GM19372 (cell line): ENCODE measurements around the gene ADGRG2.

ENCODE experiments used
- ATAC-seq: cut with Tn5 transposase; IDR thresholded peaks from one replicate; pipeline ENCODE4 v1.9.1; 2021; ENCODE audit warnings: mild to moderate bottlenecking, low read depth, moderate library complexity; ENCODE audit not compliant: unreplicated experiment

Gene ADGRG2

GRCh38 chrX:18964026-18964425 is 158.2 kb downstream of the ADGRG2 start:
- ATAC-seq, result no peak

GRCh38 chrX:18962329-18962728 is 159.9 kb downstream of the ADGRG2 start:
- ATAC-seq, result no peak

DNA sequence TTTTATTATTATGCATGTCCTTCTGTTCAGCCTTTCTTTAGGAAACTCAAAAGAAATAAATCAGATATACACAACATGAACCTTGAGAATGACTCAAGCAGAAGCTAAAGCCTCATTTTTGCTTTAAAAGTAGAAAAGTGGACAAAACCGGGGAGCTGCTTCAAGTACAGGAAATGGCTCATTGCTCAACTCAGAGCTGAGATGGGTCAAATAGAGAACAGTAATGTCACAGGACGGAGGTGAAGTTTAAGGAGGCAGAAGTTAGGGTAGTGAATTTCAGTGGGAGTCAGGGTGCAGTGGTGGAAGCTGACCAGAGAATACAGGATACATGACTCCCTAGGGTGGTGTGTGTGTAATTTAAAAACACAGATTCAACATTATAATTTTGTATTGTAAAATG is 160.6 kb downstream of the ADGRG2 start:
- ATAC-seq, result no peak

GRCh38 chrX:18956303-18957032 is 165.8 kb downstream of the ADGRG2 start:
- no peak for ATAC-seq

GRCh38 chrX:18955676-18956075 is 166.6 kb downstream of the ADGRG2 start:
- ATAC-seq, result no peak

GRCh38 chrX:18951032-18951431 is 171.2 kb downstream of the ADGRG2 start:
- ATAC-seq, result no peak

GRCh38 chrX:18949944-18950301 is 172.3 kb downstream of the ADGRG2 start:
- no peak for ATAC-seq

DNA sequence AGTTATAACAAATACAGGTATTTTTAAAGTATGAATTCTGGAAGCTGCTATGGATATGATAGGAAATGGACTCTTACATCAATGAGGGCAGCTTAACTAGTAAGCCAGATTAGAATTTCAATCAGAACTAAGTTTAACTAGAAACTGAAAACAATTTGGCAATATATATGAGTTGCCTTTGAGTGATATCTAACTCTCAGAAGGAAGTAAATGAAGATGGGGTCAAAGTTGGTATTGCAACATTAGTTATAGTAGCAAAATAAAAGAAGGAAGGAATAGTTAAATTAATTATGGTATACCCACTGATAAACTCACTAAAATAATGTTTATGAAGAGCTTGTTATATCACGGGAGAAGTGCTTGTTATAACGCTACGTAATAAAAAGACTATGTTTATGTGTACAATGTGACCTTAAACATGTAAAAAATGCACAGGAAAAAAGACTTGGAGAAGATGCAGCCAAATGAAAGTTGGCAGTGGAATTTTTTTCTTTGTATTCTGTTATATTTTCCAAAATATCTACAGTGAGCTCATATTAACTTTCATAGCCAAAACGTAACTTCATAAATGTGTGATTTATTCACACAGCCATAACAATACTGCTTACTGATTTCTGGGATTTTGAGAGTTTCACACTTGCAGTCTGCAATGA is 172.9 kb downstream of the ADGRG2 start:
- no peak for ATAC-seq

- ATAC-seq, result no peak
These were observed 175.7 kb downstream of the ADGRG2 start for GRCh38 chrX:18946611-18947010.

- ATAC-seq, result no peak
These were observed 176.1 kb downstream of the ADGRG2 start for GRCh38 chrX:18946157-18946556.

DNA sequence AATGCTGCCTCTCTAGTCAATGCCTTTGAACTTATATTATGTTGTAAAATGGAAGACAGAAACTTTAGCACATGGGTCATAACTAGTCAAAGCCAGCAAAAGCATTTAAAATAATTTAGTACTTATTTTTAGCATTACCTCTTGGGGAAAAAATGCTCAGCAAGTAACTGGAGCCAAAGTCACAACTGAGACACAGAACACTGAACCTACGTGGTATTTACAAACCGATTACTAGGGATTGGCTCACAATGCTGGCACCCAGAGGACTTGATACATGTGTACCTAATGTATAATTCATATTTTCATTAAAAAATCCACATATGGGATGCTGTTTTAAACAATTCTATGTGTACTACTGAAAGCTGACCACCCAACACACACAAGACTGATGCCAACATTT is 176.8 kb downstream of the ADGRG2 start:
- ATAC-seq, result no peak

DNA sequence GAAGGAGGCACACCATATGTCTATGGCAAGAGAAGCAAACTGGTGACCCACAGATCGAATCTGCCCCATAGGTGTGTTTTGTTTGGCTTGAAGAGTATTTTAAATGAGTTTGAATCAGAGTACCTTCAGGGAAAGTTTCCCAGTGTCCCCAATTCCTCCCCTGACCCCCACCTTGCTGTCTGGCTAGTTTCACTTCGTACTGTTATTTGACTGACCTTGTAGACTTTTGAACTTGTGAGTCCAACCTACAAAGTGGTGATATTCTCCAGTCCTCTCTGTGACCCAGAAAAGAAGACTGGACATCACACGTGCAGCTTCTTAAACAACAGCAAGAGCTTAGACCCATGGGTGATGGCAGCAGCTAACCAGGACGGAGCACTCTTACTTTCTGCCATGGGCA is 177.8 kb downstream of the ADGRG2 start:
- ATAC-seq, result no peak

- ATAC-seq, result no peak
These were observed 180.4 kb downstream of the ADGRG2 start for GRCh38 chrX:18941896-18942295.
